H9 (cell line): ENCODE measurements around the gene HK2. TPM values are rescaled to one million over a fixed set of nuclear protein-coding genes. Genes with fewer than 3 reads are reported as not detected.

Source experiments
- DNase-seq: peaks from one replicate; pipeline ENCODE4 v3.0.0-alpha.2; 2017
- H2AFZ ChIP-seq: one replicate; pipeline ENCODE4 v1.6.1; 2013; ENCODE audit warnings: mild to moderate bottlenecking, low read length, control low read depth, moderate library complexity
- H2AK5ac ChIP-seq: 2 replicates; pipeline ENCODE4 v1.6.1; 2013; ENCODE audit warnings: low read length, control low read depth, mixed read lengths; ENCODE audit not compliant: insufficient read length
- H2BK120ac ChIP-seq: one replicate; pipeline ENCODE4 v1.6.1; 2013; ENCODE audit warnings: low read depth, mild to moderate bottlenecking, low read length, control low read depth, inconsistent platforms; ENCODE audit not compliant: poor library complexity, severe bottlenecking
- H2BK12ac ChIP-seq: 2 replicates; pipeline ENCODE4 v1.6.1; 2013; ENCODE audit warnings: low read length, control low read depth, mixed read lengths, low read depth; ENCODE audit not compliant: insufficient read length
- H2BK15ac ChIP-seq: 2 replicates; pipeline ENCODE4 v1.6.1; 2013; ENCODE audit warnings: low read depth, low read length, control low read depth
- H2BK20ac ChIP-seq: one replicate; pipeline ENCODE4 v1.6.1; 2013; ENCODE audit warnings: low read depth, mild to moderate bottlenecking, low read length, control low read depth, inconsistent platforms; ENCODE audit not compliant: poor library complexity, severe bottlenecking
- H2BK5ac ChIP-seq: 2 replicates; pipeline ENCODE4 v1.6.1; 2013; ENCODE audit warnings: low read length, control low read depth, mixed read lengths; ENCODE audit not compliant: insufficient read length
- H3K14ac ChIP-seq: 2 replicates; pipeline ENCODE4 v1.6.1; 2013; ENCODE audit warnings: low read length, control low read depth; ENCODE audit not compliant: insufficient read depth
- H3K18ac ChIP-seq: 2 replicates; pipeline ENCODE4 v1.6.1; 2013; ENCODE audit warnings: low read depth, mild to moderate bottlenecking, mixed read lengths, low read length, control low read depth; ENCODE audit not compliant: insufficient read length
- H3K23ac ChIP-seq: 2 replicates; pipeline ENCODE4 v1.6.1; 2013; ENCODE audit warnings: low read length, control low read depth, mixed read lengths, low read depth; ENCODE audit not compliant: insufficient read length
- H3K23me2 ChIP-seq: 2 replicates; pipeline ENCODE4 v1.6.1; 2013; ENCODE audit warnings: low read depth, mild to moderate bottlenecking, mixed read lengths, low read length, control low read depth; ENCODE audit not compliant: insufficient read length, poor library complexity, severe bottlenecking
- H3K27ac ChIP-seq: 2 replicates; pipeline ENCODE4 v1.5.1; 2013; ENCODE audit warnings: low read length, control low read depth, mixed read lengths, low read depth; ENCODE audit not compliant: insufficient read length
- H3K27me3 ChIP-seq: 2 replicates; pipeline ENCODE4 v1.6.1; 2013; ENCODE audit warnings: low read length, control low read depth, inconsistent platforms; ENCODE audit not compliant: insufficient read depth
- H3K4ac ChIP-seq: 2 replicates; pipeline ENCODE4 v1.6.1; 2013; ENCODE audit warnings: low read depth, mild to moderate bottlenecking, control low read depth, inconsistent platforms, low read length, moderate library complexity
- H3K4me1 ChIP-seq: 2 replicates; pipeline ENCODE4 v1.6.1; 2013; ENCODE audit warnings: low read length, control low read depth, inconsistent platforms; ENCODE audit not compliant: insufficient read depth
- H3K4me2 ChIP-seq: 2 replicates; pipeline ENCODE4 v1.6.1; 2013; ENCODE audit warnings: low read length, control low read depth, mixed read lengths; ENCODE audit not compliant: insufficient read length, insufficient read depth
- H3K56ac ChIP-seq: 2 replicates; pipeline ENCODE4 v1.6.1; 2013; ENCODE audit warnings: low read depth, mild to moderate bottlenecking, mixed read lengths, low read length, control low read depth; ENCODE audit not compliant: insufficient read length
- H3K79me1 ChIP-seq: 2 replicates; pipeline ENCODE4 v1.6.1; 2013; ENCODE audit warnings: low read depth, mild to moderate bottlenecking, moderate library complexity, low read length, control low read depth, inconsistent platforms; ENCODE audit not compliant: insufficient read depth, poor library complexity, severe bottlenecking
- H3K79me2 ChIP-seq: 2 replicates; pipeline ENCODE4 v1.6.1; 2013; ENCODE audit warnings: low read length, control low read depth, inconsistent platforms; ENCODE audit not compliant: insufficient read depth
- H3K9ac ChIP-seq: 2 replicates; pipeline ENCODE4 v1.6.1; 2013; ENCODE audit warnings: low read length, control low read depth, mixed read lengths; ENCODE audit not compliant: insufficient read length; ENCODE audit errors: extremely low read depth
- H3K9me3 ChIP-seq: one replicate; pipeline ENCODE4 v1.6.1; 2013; ENCODE audit warnings: low read depth, low read length, inconsistent platforms; ENCODE audit not compliant: control insufficient read depth
- H3T11ph ChIP-seq: one replicate; pipeline ENCODE4 v1.6.1; 2013; ENCODE audit warnings: mild to moderate bottlenecking, low read length, control low read depth, inconsistent platforms
- H4K20me1 ChIP-seq: one replicate; pipeline ENCODE4 v1.6.1; 2013; ENCODE audit not compliant: control insufficient read depth, insufficient read length, insufficient read depth
- H4K5ac ChIP-seq: 2 replicates; pipeline ENCODE4 v1.6.1; 2013; ENCODE audit warnings: low read depth, mild to moderate bottlenecking, mixed read lengths, low read length, control low read depth; ENCODE audit not compliant: insufficient read length
- H4K8ac ChIP-seq: replicated peaks from 2 replicates; pipeline ENCODE4 v1.6.1; 2013; ENCODE audit warnings: low read length, control low read depth, mixed read lengths, low read depth; ENCODE audit not compliant: insufficient read length
- H4K91ac ChIP-seq: 2 replicates; pipeline ENCODE4 v1.6.1; 2013; ENCODE audit warnings: low read depth, mild to moderate bottlenecking, moderate library complexity, mixed read lengths, low read length, control low read depth; ENCODE audit not compliant: insufficient read length
- H3K27ac Mint-ChIP-seq, 3 experiments: 2 replicates in 2 of 3; 3 replicates in 1 of 3; pipeline ENCODE4 v1.8.0; 2020 to 2021; ENCODE audit warnings: mixed read lengths in 3 of 3, mild to moderate bottlenecking in 1 of 3, moderate library complexity in 1 of 3
- H3K27me3 Mint-ChIP-seq: 2 replicates; pipeline ENCODE4 v1.8.0; 2021; ENCODE audit warnings: low read depth, mild to moderate bottlenecking, moderate library complexity, mixed read lengths
- H3K36me3 Mint-ChIP-seq, 3 experiments: 2 replicates in 2 of 3; 3 replicates in 1 of 3; pipeline ENCODE4 v1.8.0; 2020 to 2021; ENCODE audit warnings: low read depth in 3 of 3, mixed read lengths in 3 of 3; ENCODE audit not compliant: insufficient read depth in 1 of 3
- H3K4me1 Mint-ChIP-seq, 2 experiments: 2 replicates each; pipeline ENCODE4 v1.8.0; 2020; ENCODE audit warnings: mixed read lengths in 2 of 2
- H3K4me3 Mint-ChIP-seq, 2 experiments: 2 replicates in 1 of 2; 3 replicates in 1 of 2; pipeline ENCODE4 v1.8.0; 2020 to 2021; ENCODE audit warnings: mild to moderate bottlenecking in 2 of 2, mixed read lengths in 2 of 2, moderate library complexity in 1 of 2
- H3K9me3 Mint-ChIP-seq, 2 experiments: 2 replicates in 1 of 2; 3 replicates in 1 of 2; pipeline ENCODE4 v1.8.0; 2020; ENCODE audit warnings: mild to moderate bottlenecking in 2 of 2, mixed read lengths in 2 of 2, moderate library complexity in 1 of 2
- WGBS: extraction: QIAGEN DNeasy Blood & Tissue Kit; methylation state at CpG from one replicate; pipeline ENCODE4 v1.1.7; 2013; ENCODE audit warnings: missing lambda C conversion rate, low lambda C conversion rate, mixed read lengths; ENCODE audit not compliant: insufficient read length; ENCODE audit errors: extremely low coverage; 5-methylcytosine and 5-hydroxymethylcytosine counted together
- total RNA-seq: library from RNA; stranded (reverse); gene quantifications from 2 replicates; pipeline ENCODE4 v1.2.1, GENCODE V29; 2021
- TF ChIP-seq, protein P1 (sequence below): fragments of 200-600 bp; sonication (generic); conservative IDR thresholded peaks from 3 replicates; pipeline ENCODE4 v1.8.0; 2021; ENCODE audit warnings: antibody characterized with exemption, mild to moderate bottlenecking

Gene HK2
- total RNA-seq, 1 experiment from 2014 or later = 54.3 TPM

DNA sequence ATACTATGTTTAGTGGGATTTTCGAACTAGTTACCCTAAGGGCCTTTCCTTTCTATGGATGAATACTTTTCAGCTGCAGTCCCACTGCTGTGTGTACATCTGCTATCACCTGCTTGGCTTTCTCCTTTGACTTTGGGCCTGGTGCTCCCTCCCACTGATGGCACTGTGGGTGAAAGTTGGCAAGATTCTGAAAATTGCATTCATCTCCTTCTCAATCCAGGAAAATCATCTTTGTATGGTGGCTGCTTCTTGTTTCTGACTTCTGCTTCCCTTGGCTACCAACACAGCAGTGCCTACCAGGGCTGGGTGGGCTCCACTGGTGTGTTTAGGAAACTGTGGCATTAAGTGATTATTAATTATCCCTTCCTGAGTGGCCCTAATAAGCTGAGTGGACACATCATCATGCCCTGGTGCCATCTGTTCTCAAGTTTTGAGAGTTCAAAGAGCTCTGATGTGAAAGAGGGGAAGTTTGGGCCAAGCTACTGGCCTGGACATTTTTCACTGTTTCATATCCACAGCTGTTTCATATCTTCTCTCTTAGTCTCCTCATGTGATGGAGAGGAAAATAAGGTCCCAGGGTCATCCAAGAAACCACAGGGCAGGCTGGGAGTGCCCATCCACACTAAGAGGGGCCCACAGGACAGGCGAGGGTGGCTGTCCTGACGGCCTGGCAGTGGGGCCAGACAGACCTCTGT, 16.7 kb downstream of the HK2 start:
- H4K20me1 ChIP-seq = no peaks in the 10 kb centered on the region
- H2AK5ac ChIP-seq = no peak overlapping the region
- peaks cover 68 to 70% of the 10 kb centered on the region in 2 experiments for H3K4me1 Mint-ChIP-seq
- H2BK15ac ChIP-seq = no peak overlapping the region
- no peaks in the 10 kb centered on the region for H3K9me3 Mint-ChIP-seq
- H3K4me2 ChIP-seq = no peak overlapping the region
- H2BK5ac ChIP-seq = no peak overlapping the region
- H2BK20ac ChIP-seq = no peak overlapping the region
- H2BK120ac ChIP-seq = no peak overlapping the region
- no peak overlapping the region for H3K27ac ChIP-seq
- no peak overlapping the region for H2AFZ ChIP-seq
- H3K4me1 ChIP-seq = peaks cover 24% of the 10 kb centered on the region; the same call in 1 of the 2 replicates
- H3K4me3 Mint-ChIP-seq = no peak overlapping the region
- no peak for DNase-seq
- H3K14ac ChIP-seq = no peak overlapping the region
- peak overlapping the region; percentile 28 to 81 (median 75); a peak in 4 of 7 replicates for H3K27ac Mint-ChIP-seq
- H3K4ac ChIP-seq = no peak overlapping the region
- H2BK12ac ChIP-seq = no peak overlapping the region
- peaks cover 41% of the 10 kb centered on the region; the same call in 1 of the 2 replicates for H3K79me2 ChIP-seq
- no peak overlapping the region for H3K9ac ChIP-seq
- no peak overlapping the region for H3K18ac ChIP-seq
- H3K27me3 ChIP-seq = no peaks in the 10 kb centered on the region
- peaks cover 17% of the 10 kb centered on the region for H3K79me1 ChIP-seq
- no peak overlapping the region for H3K56ac ChIP-seq
- H4K5ac ChIP-seq = no peak overlapping the region
- H3K9me3 ChIP-seq = no peaks in the 10 kb centered on the region
- no peak overlapping the region for H3T11ph ChIP-seq
- H3K23ac ChIP-seq = no peak overlapping the region
- no peak overlapping the region for H4K91ac ChIP-seq
- no peaks in the 10 kb centered on the region for H3K27me3 Mint-ChIP-seq
- no CpG with 5 or more reads among the region's 3 CpGs for WGBS
- TF ChIP-seq, protein P1, sequence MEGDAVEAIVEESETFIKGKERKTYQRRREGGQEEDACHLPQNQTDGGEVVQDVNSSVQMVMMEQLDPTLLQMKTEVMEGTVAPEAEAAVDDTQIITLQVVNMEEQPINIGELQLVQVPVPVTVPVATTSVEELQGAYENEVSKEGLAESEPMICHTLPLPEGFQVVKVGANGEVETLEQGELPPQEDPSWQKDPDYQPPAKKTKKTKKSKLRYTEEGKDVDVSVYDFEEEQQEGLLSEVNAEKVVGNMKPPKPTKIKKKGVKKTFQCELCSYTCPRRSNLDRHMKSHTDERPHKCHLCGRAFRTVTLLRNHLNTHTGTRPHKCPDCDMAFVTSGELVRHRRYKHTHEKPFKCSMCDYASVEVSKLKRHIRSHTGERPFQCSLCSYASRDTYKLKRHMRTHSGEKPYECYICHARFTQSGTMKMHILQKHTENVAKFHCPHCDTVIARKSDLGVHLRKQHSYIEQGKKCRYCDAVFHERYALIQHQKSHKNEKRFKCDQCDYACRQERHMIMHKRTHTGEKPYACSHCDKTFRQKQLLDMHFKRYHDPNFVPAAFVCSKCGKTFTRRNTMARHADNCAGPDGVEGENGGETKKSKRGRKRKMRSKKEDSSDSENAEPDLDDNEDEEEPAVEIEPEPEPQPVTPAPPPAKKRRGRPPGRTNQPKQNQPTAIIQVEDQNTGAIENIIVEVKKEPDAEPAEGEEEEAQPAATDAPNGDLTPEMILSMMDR = no peak
- no peaks in the 10 kb centered on the region for H3K23me2 ChIP-seq
- no peak overlapping the region for H4K8ac ChIP-seq
- H3K36me3 Mint-ChIP-seq = peaks cover 24 to 41% (median 31%) of the 10 kb centered on the region in 3 experiments; a peak in 6 of 7 replicates
